ENCODE measurements around the gene ATIC.

Gene ATIC

DNA sequence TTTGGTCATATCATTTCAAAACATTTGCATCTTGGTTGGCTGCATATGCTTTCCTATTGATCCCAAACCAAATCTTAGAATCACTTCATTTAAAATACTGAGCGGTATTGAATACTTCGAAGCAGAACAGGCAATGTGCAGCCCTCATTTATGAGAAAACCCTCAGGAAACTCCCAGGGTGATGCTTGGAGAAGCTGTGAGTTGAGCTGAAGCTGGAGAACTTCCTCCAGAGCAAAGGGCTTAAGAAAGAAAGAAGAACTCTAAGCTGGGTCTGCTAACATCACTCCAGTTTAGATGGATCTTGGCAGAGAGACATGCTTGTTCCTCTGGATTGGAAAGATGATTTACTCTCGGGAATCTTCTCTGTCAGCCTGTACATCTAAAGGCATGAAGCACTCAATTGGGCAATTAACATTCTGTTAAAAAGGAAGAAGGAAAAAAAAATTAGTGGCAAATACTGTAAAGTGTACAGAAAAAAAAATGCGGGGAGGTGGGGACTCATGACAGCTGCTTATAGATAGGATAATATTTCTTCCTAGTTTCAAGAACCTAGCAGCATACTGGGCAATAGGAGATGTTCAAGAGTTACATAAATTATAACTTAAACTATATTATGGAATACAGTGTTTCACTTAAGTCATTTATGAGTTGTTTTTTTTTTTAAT is 49.5 kb downstream of the ATIC start:
- no peak for DNase-seq (ENCODE audit: low spot score)

DNA sequence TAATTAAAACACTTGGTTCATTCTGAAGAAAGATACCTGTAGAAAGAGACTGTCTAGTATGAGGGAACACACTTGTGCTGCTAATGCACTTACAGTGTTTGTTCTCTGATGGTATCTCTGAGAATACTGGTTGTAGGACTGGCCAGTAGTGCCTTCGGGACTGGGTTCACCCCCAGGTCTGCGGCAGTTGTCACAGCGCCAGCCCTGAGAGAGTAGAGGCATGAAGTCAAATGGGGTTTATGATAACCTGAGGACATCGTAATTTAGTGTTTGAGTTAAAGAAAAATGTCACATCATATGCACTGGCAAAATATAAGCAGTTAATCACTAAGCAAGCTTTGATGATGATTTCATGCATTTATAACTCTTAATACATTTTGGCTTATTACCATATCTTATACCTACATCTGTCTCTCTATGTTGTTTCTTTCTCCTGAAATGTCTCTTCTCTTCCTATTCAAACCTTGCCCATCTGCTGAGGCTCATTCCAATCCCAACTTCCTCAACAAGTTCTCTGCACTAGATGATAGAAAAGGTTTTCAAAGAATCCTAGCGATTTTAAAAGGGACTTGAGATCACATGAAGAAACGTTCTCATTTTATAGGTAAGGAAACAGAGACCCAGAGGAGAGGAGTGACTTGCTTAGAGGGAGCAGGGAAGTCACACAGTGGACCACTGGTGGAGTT is 50.2 kb downstream of the ATIC start:
- DNase-seq (ENCODE audit: low spot score), result no peak

DNA sequence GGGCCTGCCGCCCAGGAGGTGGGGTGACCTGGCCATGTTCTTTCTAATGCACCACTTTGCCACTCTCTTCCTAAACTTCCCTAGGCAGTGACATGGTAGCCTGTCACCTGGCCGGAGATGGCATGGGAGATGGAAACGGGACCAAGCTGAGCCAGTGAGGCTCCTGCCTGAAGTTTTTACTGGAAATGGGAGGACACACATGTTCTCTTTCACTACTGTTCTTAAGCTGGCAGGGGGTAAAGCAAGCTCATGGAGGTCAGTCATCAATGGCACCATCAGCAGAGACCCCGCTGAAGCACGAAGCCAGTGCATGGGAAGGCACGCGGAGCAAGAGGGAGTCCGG is 50.7 kb downstream of the ATIC start:
- DNase-seq (ENCODE audit: low spot score), result no peak

DNA sequence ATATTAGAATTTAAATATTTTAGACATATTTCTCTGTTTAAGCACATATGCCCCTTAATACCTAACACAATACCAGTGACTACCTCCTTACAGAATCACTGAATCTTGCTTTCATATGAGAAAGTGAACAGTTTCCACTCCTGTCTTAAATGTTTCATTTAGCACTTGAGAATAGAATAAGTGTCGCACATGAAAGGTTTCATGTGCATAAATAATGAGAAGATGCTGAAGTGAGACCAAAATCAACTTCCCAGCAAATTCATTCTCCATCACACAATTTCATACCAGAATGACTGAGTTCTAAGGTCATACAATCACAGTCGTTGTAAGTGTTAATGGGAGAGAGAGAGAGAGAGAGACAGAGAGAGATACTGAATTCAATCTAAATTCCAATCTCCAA is 51.2 kb downstream of the ATIC start:
- no peak for DNase-seq (ENCODE audit: low spot score)

DNA sequence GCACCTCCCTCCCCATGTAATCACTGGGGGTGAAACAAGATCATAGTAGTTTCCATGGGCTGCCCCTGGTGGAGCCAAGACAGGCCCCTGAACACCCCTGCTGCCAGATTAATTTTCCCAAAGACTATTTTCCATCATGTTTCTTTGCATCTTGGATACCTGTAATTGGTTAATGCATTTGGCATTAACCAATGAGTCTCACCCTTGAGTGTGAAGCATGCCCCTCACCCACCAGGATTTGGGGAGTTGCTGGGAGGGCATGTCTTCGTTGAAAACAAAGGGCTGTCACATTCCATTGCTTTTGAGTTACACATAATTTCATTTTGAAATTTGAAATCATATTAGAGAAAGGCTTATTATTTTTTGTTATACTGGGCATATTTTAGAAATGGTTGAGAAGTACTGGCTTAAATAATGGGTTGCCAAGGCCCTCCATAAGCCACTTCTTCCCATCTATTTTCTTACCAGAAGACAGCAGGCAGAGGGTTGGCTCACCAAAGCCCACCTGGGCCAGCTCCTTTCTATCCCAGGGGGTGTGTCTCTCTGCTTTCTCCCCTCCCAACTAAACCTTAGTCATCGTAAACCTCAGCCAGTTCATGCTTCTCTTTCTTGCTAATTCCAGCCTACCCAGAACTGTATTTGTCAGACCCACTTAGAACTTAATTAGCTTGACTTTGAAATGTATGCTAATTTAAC is 51.8 kb downstream of the ATIC start:
- no peak for DNase-seq (ENCODE audit: low spot score)

DNA sequence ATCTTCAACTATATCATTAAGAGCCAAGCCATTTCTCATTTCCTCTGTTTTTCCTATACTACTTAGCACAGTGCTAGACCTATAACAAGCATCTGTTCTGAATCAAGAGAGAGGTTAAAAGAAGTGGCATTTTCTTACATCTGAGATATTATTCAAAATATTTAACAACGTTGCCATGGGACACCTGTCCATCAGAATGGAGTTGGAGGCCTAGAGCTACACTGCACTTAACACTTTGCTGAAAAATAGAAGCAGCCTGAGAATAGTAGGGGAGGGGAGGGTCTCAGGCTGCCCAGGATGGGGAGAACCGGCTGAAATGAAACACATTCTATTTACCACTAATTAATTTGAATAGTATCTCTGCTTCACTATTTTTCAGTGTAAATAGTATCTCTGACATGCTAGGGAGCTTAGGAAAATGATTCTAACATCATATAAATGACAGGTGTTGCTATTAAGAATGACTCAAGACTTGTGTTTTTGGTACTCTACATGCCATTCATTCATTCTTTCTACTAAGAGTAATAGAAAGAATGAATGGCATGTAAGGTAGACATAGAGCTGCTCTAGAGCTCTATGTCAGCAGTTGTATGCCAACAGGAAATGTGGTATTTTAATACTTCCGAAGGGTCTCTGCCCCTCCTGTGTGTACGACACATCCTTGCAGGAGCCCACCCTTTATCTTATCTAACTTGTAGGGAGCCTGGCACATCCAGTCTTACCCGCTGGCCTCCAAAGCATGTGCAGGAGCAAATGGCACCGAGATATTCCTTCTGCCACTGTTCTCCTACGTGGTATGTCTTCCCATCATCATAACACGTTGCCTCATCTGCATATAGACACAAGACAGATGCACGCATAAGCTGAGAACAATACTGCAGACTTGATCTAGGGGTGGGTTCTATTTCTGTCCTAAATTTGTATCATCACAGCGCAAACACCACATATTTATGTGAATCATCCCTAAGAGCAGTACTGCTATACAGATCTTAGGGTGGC is 52.6 kb downstream of the ATIC start:
- DNase-seq (ENCODE audit: low spot score), result no peak

DNA sequence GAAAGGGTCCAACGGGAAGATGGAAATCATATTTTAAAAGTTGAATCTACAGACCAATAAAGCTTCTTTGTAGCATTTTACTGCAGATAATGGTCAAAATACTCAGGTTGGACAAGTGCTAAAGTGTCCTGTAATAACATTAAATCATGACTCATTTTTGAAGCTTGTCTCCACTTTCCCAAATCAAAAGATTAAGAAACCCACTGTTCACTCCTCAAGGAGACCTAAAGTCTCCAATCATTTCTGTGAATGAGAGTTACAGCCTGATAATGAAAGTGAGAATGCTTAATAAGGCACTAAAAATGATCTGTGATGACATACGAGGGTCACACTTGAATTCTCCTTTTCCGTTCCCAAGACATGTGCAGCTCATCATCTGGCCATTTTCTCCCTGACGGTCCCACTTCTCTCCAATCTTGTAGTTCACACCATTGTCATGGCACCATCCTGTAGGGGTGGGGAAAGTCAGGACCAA is 53.4 kb downstream of the ATIC start:
- no peak for DNase-seq (ENCODE audit: low spot score)

DNA sequence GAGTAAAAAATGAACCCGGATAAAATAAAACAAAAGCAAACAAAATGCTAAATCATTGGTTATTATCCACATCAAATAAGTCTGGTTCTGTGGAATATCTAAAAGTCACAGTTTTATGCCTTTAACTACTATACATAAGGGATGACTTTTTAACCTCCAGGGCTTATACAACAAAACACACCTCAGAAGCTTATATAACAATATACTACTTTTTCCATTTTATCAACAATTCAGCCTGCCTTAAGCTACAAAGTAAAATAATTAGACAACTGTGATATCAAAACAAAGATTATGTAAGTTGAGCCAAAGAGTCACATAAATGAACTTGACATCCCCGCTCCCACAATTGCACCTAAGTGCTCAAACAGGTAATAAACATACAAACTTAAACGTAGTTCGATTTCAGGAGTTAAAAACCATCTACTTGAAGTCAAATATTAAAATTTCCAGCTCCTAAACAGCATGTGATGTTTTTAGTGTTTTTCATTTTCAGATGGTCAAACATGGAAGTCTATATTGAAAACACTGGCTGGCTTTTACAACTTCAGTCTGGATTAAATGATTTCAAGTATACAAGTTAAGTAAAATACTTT is 54.7 kb downstream of the ATIC start:
- no peak for DNase-seq (ENCODE audit: low spot score)

DNA sequence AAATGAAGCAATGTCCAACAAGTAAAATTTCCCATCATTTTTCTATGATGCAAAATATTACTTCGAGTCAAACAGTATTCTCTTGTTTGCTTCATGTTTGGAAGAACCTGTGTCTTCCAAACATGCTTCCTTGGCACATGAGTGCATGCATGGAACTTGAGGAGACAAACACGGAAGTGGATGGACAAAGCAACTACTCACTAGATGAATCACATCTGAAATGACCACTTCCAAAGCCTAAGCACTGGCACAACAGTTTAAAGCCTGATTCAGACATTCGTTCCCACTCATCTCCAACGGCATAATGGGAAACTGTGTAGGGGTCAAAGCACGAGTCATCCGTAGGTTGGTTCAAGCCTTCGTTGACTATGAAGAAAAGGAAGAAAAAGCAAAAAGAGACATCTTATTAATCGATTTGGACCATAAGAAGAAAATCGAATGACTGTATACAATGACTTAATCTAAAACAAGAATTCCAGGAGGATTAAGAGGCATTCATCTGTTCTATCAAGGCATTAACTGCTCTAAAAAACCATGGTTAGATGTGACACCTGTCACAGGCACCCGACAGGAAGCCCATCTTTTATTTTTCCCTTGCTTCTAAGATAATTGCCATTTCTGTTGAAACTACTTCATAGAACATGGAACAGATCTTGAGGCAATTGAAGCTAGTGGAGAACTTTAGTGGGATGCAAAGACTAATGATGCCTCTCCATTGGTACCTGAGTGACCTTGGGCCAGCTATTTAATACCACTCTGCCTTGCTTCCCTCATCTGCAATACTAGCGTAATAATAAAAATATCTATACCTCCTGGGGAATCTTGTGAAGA is 56.0 kb downstream of the ATIC start:
- no peak for DNase-seq (ENCODE audit: low spot score)

DNA sequence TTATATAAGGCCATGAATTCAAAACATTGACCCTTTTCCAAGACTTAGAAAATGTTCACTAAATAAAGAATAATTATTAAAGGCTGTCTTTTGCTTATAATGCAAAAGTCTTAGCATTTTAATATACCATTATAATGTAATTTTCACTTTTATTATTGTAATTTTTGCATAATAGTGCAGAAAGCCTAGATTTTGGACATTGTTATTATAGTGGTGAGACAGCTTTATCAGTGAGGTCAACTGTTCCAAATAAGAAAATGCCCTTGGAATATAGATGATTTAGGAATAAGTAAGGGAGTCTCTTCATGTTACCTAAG is 56.6 kb downstream of the ATIC start:
- no peak for DNase-seq (ENCODE audit: low spot score)

DNA sequence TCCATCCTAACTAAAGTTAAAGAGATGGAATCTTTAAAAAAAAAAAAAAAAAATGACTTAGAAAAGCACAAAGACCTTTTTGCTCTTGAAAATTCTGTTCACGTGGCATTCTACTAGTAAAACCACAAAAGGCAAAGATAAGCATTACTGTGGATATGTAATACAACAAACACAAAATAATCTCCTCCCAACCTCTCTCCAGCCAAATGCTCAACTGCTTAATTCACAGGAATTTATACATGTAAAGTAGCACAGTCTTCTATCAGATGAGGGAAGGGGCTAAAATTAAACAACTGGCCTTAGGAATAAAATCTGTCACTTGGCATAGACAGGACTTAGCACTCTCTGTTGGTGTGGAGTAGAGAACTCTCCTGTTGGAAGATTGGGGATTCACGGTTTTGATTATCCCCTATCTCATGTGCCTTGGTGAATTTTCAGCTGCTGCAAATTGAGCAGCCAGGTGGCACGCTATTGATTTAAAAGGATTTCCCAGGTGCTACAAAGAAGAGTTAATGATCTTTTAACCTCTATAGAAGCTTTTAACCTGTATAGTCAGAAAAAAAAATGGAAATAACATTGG is 57.4 kb downstream of the ATIC start:
- DNase-seq (ENCODE audit: low spot score), result no peak

DNA sequence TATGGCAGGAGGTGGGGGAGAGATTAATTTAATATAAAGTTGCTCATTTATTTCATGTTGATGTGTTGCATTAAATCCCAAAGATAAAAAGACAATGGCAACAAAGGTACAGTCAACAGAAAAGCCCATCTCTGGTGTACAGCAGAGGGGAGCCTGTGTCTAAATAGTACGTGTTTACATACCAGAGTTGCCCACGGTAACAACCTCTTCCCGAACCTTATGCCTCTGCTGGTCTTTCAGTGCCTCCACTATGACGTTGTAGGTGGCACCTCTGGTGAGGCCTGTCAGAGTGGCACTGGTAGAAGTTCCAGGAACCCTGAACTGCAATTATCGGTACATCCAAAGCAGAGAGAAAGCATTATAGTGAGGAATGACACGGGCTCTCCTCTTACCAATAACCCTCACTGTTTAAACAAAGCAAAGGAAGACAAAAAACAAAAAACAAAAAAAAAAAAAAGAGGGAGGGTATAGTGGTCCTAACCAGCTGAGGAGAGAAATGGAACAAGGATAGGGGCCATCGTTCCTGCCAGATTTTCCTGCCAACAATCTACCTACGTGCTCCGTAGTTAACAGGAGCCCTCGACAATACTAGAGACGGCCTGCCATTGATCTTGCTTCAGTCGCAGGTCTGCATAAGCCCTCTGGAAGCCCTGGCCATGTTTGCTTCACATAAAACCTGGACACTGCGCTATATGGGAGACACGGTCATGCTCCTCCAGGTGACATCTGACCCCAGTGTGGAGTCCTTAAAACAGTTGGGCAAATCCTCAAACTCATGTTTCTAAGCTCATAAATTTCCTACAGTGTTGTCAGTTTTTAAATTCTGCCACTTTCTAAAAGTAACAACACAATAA is 58.5 kb downstream of the ATIC start:
- no peak for DNase-seq (ENCODE audit: low spot score)

DNA sequence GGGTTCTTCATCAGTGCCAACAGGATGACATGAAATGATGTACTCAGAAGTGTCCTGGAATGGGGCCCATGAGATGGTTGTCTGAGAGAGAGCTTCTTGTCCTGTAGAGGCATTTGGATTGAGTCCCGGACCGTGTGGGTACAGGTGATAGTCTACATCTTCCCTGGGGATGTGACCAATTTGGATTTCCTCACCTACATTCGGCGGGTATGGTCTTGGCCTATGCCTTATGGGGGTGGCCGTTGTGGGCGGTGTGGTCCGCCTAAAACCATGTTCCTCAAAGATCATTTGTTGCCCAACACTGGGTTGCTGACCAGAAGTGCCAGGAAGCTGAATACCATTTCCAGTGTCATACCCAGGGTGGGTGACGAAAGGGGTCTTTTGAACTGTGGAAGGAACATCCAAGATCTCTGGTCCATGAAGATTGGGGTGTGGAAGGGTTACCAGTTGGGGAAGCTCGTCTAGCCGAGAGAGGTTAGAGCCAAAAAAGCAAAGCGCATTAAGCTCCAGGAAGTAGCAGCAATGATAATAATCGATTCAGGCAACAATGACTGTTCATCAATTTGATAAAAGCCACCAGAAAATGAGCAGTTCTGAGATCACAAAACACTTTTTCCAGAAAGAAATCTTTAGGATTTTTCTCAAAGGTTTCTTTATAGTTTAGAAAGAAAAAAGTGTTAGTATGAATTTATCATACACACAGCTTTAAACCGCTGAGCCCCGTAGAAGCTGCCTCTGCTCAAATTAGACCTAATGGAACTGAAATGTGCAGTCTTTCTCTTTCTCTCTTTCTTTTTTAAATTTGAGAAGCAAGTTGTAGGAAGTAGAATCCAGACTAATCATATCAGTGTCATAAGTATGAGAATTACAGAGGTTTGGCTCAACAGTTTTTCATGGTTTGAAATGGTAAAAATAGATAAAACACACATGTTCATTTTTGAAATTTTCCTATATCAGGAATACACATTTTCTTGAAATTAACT is 60.3 kb downstream of the ATIC start:
- DNase-seq (ENCODE audit: low spot score), result no peak

DNA sequence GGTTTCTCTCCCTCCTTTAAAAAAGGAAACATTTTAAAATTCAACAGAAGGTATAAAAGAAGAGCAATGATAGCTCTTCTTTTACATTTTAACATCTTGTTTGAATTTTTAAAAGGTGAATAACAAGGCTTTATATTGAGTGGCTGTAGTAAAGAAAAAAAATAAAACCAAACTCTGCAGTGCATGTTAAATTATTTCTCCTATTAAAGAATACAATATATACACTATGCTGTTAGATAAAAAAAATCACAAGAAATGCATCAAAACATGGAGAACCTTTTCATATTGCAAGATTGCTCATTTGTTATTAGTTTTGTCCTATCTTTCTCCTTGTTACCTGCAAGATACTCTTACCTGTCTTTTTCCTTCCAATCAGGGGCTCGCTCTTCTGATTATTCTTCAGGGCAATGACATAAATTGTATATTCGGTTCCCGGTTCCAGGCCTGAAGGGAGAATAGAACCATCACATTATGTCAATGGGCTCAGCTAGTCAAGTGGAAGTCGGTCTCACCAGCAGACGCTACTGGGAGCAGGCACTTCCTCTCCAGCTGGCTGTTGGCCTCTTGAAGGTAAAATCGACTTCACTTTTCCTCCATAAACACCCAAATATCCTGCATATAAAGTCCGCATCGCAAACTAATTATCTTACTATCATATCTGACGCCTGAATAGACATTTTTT is 61.2 kb downstream of the ATIC start:
- DNase-seq (ENCODE audit: low spot score), result no peak

DNA sequence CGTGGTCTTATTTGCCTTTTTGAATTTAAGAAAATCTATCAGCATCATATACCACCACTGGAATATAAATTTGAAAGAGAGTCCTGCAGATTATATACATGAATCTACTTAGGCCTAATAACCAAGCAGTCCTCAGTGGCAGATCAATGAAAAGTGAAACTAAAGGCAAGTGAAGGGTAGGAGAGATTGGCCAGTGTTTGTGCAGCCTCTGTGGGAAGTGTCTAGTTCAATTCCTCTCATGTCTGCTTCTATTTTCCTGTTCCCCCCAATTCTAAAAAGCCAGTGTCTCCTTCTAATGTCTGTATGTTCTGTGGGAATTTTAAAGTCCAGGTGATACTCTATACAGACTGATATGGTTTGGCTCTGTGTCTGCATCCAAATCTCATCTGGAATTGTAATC is 62.1 kb downstream of the ATIC start:
- DNase-seq (ENCODE audit: low spot score), result no peak

DNA sequence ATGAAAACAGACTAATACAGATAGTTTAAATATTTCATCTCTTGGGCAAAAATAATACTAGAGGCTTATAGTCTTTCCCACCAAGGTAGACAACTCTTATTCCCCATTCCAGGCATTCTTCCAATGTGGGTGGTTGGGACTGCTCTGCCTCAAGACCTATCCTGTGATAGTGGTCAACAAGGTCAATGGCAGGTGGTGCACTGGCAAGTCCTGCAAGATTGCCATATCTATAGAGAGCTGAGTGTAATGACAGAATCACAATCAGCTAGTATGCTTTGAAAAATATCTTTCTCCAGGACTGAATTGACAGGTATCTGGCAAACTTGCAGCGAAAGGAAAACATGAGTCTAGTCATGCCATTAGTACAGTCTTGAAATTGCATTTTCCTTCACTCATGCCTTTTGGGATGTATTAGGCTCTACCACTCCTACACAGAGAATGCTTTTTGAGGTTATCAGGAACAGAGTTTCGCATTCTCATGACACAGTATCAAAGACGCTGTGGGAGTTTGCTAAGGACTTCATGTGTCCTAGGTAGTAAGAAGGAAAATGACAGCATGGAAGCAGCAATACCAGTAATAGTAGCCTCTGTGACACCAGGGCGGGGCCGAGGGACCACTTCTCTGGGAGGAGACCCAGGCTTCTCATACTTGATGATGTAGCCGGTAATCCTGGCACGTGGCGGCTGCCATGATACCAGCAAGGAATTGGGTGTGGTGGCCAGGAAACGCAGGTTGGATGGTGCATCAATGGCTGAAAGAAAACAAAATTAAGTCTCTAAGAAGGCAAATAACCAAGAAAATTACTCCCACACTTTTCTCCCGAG is 63.0 kb downstream of the ATIC start:
- no peak for DNase-seq (ENCODE audit: low spot score)

DNA sequence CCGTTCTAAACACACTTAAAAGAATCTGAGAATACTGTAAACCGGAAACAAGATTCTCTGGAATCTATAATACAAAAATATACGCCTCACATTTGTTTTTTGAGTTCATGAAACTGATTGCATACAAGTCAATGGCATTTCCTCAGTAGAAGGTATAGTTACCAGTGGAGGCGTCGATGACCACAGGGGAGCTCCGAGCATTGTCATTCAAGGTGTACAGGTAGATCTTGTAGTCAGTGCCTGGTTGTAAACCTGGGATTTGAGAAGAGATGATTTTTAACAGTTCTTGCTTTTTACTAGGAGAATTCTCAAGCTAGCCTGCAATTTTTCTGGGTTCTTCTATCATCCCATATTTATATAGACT is 63.6 kb downstream of the ATIC start:
- no peak for DNase-seq (ENCODE audit: low spot score)
